Right lobe of liver (tissue), 4 donors: ENCODE data around the gene ZXDC.

Experiments used
- CTCF ChIP-seq, 4 donors: fragments of 200-600 bp in 3 of 4; fragments of 450-650 bp in 1 of 4; IDR thresholded peaks; one replicate each; pipeline versions ENCODE4 v1.5.1 to v1.8.0; 2016 to 2022; ENCODE audit warnings: antibody characterized with exemption in 4 of 4, mild to moderate bottlenecking in 2 of 4
- POLR2A ChIP-seq: fragments of 450-650 bp; IDR thresholded peaks from one replicate; pipeline ENCODE4 v1.6.1; 2017; ENCODE audit warnings: antibody characterized with exemption, mild to moderate bottlenecking
- donor health status: DM: no; HTN: no; CAD: no.
- donor health status: DM: no; HTN: no; CAD: no.
- donor health status: DM: no; HTN: yes; CAD: no.

- TF ChIP-seq CTCF (IDR thresholded peaks at IDR 0.05) (no peak), POLR2A (no peak)
These were observed 41.2 kb upstream of the ZXDC start for GRCh38 chr3:126516936-126517290.
